ENCODE data around the gene TAF12.

DNA sequence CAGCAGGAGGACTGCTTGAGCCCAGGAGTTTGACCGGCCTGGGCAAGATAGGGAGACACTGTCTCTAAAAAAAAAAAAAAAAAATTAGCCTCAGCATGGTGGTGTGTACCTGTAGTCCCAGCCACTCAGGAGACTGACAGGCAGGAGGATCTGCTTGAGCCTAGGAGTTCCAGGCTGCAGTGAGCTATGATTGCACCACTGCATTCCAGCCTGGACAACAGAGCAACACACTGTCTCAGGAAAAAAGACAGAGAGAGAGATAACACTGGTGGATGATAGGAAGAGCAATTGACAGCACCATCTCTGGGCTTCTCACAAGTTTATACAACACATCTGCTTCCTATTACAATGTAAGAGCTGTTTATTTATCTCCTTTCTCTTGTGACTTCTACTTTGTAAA is 3.2 kb upstream of the TAF12 start:
- TF ChIP-seq, protein P1, sequence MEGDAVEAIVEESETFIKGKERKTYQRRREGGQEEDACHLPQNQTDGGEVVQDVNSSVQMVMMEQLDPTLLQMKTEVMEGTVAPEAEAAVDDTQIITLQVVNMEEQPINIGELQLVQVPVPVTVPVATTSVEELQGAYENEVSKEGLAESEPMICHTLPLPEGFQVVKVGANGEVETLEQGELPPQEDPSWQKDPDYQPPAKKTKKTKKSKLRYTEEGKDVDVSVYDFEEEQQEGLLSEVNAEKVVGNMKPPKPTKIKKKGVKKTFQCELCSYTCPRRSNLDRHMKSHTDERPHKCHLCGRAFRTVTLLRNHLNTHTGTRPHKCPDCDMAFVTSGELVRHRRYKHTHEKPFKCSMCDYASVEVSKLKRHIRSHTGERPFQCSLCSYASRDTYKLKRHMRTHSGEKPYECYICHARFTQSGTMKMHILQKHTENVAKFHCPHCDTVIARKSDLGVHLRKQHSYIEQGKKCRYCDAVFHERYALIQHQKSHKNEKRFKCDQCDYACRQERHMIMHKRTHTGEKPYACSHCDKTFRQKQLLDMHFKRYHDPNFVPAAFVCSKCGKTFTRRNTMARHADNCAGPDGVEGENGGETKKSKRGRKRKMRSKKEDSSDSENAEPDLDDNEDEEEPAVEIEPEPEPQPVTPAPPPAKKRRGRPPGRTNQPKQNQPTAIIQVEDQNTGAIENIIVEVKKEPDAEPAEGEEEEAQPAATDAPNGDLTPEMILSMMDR (IDR thresholded peaks at IDR 0.05): no peak
- TF ChIP-seq EP300 (IDR thresholded peaks at IDR 0.05; ENCODE audit: low read depth) (no peak), POLR2A (IDR thresholded peaks at IDR 0.05) (no peak)

Measured in transverse colon (tissue), 3 donors.